Measurements from ENCODE around the gene CFAP20DC.

DNA sequence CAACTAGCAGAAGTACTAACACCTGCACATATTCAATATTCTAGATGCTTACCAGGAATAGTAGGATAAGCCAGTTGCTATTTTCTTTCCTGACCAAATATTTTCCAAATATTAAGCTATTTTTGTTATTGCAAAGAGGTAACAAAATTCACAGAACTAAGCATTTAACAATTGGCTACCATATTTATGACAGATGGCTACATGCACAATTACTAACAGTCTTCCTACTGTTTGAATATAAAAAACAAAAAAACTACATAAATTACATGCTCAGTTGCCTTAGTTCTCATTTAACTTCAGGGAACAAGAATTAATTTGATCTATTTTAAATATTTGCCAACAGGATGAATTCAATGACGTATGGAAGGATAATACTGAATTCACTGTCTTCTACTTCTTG, 36.2 kb downstream of the CFAP20DC start:
- TF ChIP-seq CTCF (IDR thresholded peaks at IDR 0.05; ENCODE audit: low read depth, low read length, missing input control), result no peak
- TF ChIP-seq YY1 (IDR thresholded peaks at IDR 0.05), result no peak
- TF ChIP-seq TAF1 (conservative IDR thresholded peaks at IDR 0.05), result no peak
- TF ChIP-seq HNF4G (IDR thresholded peaks at IDR 0.05), result no peak
- no peak for TF ChIP-seq REST (IDR thresholded peaks at IDR 0.05)
- no peak for TF ChIP-seq FOXA1 (IDR thresholded peaks at IDR 0.05)
